ENCODE data around the gene PIGC.

PIGC gene

GRCh38 chr1:172394811-172395210 is 49.1 kb downstream of the PIGC start:
- no peak overlapping the region for H3K4me3 ChIP-seq (ENCODE audit: insufficient read length, low read depth)
- peaks cover 2% of the 10 kb centered on the region for H3K4me1 ChIP-seq (ENCODE audit: insufficient read depth, insufficient read length)
- H3K27me3 ChIP-seq (ENCODE audit: insufficient read depth, insufficient read length) = no peaks in the 10 kb centered on the region
- H3K9me3 ChIP-seq (ENCODE audit: insufficient read depth, low read length) = no peaks in the 10 kb centered on the region
- TF ChIP-seq SUZ12 (IDR thresholded peaks at IDR 0.05; ENCODE audit: extremely low read depth, insufficient read depth, insufficient read length) (no peak), ZNF274 (IDR thresholded peaks at IDR 0.05; ENCODE audit: low read depth, low read length) (no peak), YY1 (IDR thresholded peaks at IDR 0.05; ENCODE audit: insufficient read depth, insufficient read length) (no peak)
- H3K36me3 ChIP-seq (ENCODE audit: insufficient read depth, insufficient read length, low read length) = no peaks in the 10 kb centered on the region
- H3K9ac ChIP-seq (ENCODE audit: insufficient read length, low read depth) = no peak overlapping the region
- DNase-seq (ENCODE audit: low read depth, low spot score) = no peak

DNA sequence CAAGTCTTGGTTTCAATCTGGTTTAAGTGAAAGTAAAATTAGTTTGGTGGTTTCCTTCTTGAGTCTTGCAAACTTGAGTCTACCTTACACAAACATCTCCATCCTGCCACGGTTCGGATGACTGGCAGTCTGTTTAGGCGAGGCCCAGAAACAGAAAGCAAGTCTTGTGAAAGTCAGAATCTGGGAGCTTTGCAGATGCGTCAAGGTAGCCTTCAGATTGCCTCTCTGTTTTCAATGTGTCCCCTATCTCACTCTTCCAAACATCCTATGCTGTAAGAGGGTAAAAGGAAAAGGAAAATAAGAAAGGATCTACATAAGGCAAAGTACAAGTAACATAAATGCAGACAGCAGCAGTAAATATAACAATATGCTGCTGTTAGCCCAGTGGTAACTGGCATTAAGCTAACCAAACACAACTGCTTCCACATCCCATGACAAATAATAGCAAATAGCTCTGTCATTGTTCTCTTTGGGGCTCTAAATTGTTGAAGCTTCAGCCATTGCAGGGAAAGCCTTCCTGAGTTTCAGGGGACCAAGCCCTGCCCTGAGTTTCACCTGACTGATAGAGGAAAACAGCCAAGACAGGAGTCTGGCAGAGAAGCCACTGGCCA is 49.6 kb downstream of the PIGC start:
- no peak overlapping the region for H3K9ac ChIP-seq (ENCODE audit: insufficient read length, low read depth)
- no peak overlapping the region for H3K4me3 ChIP-seq (ENCODE audit: insufficient read length, low read depth)
- no peaks in the 10 kb centered on the region for H3K36me3 ChIP-seq (ENCODE audit: insufficient read depth, insufficient read length, low read length)
- no peaks in the 10 kb centered on the region for H3K9me3 ChIP-seq (ENCODE audit: insufficient read depth, low read length)
- H3K27me3 ChIP-seq (ENCODE audit: insufficient read depth, insufficient read length) = no peaks in the 10 kb centered on the region
- DNase-seq (ENCODE audit: low read depth, low spot score) = no peak
- no peak for TF ChIP-seq ZNF274 (IDR thresholded peaks at IDR 0.05; ENCODE audit: low read depth, low read length)
- no peak for TF ChIP-seq SUZ12 (IDR thresholded peaks at IDR 0.05; ENCODE audit: extremely low read depth, insufficient read depth, insufficient read length)
- TF ChIP-seq YY1 (IDR thresholded peaks at IDR 0.05; ENCODE audit: insufficient read depth, insufficient read length) = no peak
- H3K4me1 ChIP-seq (ENCODE audit: insufficient read depth, insufficient read length) = peaks cover 2% of the 10 kb centered on the region

DNA sequence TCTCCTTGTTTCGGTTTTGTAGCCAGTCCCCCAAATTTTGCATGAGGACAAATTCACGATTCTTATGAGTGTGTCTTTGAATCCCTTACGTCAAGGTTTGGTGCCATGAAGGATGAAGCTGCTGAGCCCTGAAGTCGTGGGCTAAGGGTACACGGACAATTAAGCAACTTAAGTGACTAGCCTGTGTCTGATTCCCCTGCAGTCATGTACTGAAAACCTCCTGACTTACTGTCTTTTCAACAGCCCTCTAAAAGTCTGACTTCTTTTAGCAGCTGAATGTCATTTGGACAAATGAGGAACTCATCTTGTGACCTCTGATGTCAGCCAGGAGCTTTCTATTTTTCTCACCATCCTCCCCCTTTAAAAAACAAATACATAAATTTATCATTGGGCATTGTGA is 50.5 kb downstream of the PIGC start:
- Histone ChIP-seq H3K27me3 (ENCODE audit: insufficient read depth, insufficient read length) (no peaks in the 10 kb centered on the region), H3K36me3 (ENCODE audit: insufficient read depth, insufficient read length, low read length) (no peaks in the 10 kb centered on the region), H3K4me3 (ENCODE audit: insufficient read length, low read depth) (no peak overlapping the region), H3K4me1 (ENCODE audit: insufficient read depth, insufficient read length) (peaks cover 2% of the 10 kb centered on the region), H3K9me3 (ENCODE audit: insufficient read depth, low read length) (no peaks in the 10 kb centered on the region), H3K9ac (ENCODE audit: insufficient read length, low read depth) (no peak overlapping the region)
- no peak for DNase-seq (ENCODE audit: low read depth, low spot score)
- TF ChIP-seq SUZ12 (IDR thresholded peaks at IDR 0.05; ENCODE audit: extremely low read depth, insufficient read depth, insufficient read length) = no peak
- TF ChIP-seq YY1 (IDR thresholded peaks at IDR 0.05; ENCODE audit: insufficient read depth, insufficient read length) = no peak
- no peak for TF ChIP-seq ZNF274 (IDR thresholded peaks at IDR 0.05; ENCODE audit: low read depth, low read length)

DNA sequence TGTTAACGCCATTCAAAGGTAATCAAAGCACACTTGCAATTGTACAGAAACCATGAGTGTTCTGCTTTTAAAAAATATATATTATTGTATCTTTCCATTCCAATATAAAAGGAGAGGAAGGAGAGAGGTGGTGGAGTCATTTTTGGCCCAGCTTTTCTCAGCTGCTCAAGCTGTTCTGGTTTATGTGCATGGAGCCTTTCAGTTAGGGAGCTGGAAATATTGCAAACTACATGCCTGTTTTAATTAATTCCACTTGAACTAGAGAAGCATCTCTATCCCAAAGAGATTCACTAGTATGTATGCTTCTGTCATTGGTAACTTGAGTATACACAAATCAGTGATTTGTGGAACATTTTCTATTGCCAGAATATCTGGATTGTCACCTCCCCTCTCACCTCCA is 51.9 kb downstream of the PIGC start:
- TF ChIP-seq YY1 (IDR thresholded peaks at IDR 0.05; ENCODE audit: insufficient read depth, insufficient read length) = no peak
- peaks cover 2% of the 10 kb centered on the region for H3K4me1 ChIP-seq (ENCODE audit: insufficient read depth, insufficient read length)
- H3K9me3 ChIP-seq (ENCODE audit: insufficient read depth, low read length) = no peaks in the 10 kb centered on the region
- H3K4me3 ChIP-seq (ENCODE audit: insufficient read length, low read depth) = no peak overlapping the region
- DNase-seq (ENCODE audit: low read depth, low spot score) = no peak
- H3K27me3 ChIP-seq (ENCODE audit: insufficient read depth, insufficient read length) = no peaks in the 10 kb centered on the region
- H3K36me3 ChIP-seq (ENCODE audit: insufficient read depth, insufficient read length, low read length) = no peaks in the 10 kb centered on the region
- H3K9ac ChIP-seq (ENCODE audit: insufficient read length, low read depth) = no peak overlapping the region
